Iris pigment epithelial cell (primary cell): ENCODE measurements around the gene AKIP1.
"Not testable (repeated sequence)": the region's sequence is repeated elsewhere in the genome, so short reads cannot be mapped to it uniquely, and the experiment has no call there.

Experiments used
- DNase-seq: peaks from one replicate; pipeline ENCODE4 v3.0.0-alpha.2; 2011; ENCODE audit warnings: low read depth

Gene AKIP1, protein sequence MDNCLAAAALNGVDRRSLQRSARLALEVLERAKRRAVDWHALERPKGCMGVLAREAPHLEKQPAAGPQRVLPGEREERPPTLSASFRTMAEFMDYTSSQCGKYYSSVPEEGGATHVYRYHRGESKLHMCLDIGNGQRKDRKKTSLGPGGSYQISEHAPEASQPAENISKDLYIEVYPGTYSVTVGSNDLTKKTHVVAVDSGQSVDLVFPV

DNA sequence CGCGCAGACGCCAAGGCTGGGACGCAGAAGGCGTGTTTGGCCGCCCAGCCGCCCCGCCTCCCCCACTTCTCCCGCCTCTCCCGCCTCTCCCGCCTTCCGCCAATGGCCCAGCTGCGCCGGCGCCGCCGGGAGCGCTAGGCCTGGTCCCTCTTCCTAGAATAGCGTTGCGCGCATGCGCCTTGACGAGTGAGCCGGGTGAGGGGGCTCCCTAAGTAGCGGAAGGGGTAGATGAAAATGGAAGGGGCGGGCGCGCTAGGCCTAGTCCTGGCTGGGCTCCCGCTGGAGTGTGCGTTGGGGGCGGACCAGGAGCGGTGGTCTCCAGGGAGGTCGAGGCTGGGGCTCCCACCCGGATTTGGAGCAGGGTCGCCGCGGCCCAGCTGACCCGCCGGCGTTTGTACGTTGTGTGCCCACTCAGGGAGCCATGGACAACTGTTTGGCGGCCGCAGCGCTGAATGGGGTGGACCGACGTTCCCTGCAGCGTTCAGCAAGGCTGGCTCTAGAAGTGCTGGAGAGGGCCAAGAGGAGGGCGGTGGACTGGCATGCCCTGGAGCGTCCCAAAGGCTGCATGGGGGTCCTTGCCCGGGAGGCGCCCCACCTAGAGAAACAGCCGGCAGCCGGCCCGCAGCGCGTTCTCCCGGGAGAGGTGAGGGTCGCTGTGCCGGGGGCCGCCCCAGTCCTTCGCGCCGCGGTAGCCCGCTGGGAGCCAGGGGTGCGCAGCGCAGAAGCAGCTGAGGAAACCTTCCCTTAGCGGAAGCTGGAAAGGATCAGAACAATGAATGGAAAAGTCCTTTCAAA, at the start of gene AKIP1:
TSS of gene AKIP1 (plus strand) at position 161 of the 795 bp plus-strand sequence. CDS start at position 422, 261 bp downstream.
- DNase-seq, result peak; percentile 94

DNA sequence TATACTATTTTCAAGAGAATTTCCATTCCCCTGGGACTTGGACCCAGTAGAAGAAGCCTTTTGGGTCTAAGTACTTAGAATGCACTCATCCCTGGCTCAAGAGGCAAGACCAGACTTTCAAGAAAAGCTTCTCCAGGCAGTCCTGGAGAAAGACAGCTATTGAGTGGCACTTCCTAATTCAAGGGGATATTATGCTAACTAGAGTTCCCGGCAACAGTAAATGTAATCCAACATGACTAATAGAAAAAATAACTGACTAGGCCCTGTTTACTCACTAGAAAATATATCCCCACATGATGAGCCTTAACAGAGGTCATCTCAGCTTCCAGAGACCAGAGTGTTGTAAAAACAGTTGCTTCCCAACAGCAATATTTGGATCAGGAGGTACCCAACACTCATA, 47.2 kb upstream of the AKIP1 start:
- DNase-seq, result peak; percentile 86

DNA sequence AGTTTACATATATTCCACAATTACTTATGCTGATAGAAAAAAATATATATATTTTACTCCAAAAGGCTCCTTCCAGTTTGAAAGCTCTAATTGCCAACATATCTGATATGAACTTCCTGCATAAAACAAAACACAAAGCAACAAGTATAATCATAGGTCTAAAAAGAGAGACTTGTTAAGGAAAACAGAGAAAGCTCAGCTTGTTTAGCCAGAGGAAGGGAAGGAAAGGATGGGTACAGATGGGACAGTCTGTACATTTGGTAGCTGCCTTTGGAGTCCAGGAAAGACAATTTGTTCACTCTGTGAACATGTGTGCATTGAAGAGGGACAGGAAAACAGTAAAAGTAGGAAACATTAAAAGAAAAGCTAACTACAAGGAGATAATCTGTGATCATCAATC, 45.7 kb upstream of the AKIP1 start:
- no peak for DNase-seq

DNA sequence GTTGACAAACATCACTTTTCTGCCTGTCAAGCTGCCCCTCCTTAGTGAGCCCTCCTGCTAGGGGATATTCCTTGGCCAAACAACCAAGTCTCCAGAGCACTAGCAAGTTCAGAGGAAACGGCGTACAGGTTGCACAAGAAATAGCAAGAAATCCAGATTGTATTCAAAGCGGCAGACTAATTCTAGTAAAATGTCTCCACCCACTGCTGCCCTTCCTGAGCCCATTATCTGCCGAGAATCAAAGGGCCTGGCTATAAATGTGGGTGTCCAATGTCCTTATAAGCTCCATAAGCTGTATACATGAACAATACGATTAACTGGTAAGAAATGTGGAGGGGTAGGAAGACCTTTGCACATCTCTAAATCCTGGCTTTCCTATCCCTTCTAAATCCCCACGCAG, 44.0 kb upstream of the AKIP1 start:
- peak; percentile 73 for DNase-seq

DNA sequence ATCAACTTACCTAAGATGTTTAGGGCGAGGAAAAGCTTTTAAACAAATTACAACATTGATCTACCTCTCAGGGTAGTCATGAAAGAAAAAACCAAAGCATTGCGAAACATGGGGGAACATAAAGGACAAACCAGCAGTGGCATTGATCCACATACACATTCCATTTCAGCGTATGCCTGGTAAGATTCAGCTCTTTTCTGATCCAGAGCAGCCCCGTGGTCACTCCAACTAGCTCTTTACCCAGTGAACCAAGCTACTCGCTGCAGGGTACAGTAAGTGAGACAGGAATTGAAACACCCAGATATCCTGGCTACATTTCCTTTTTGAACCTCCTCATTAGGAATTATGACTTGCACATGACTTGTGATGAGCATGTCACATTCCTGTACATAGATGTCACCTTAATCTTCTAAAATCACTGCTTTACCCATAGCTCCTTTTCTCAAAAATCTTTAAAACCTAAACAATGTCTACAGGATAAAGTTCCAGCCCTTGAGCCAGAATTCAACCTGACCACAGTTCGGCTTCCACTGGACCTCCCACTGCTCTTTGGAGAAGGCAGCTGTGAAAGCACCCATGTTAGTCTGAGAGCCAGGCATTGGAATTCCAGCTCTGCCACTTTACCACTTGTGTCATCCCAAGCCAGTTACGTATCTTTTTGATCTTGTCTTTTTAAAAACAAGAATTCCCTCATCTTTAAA, 42.9 kb upstream of the AKIP1 start:
- peak; percentile 78 for DNase-seq

DNA sequence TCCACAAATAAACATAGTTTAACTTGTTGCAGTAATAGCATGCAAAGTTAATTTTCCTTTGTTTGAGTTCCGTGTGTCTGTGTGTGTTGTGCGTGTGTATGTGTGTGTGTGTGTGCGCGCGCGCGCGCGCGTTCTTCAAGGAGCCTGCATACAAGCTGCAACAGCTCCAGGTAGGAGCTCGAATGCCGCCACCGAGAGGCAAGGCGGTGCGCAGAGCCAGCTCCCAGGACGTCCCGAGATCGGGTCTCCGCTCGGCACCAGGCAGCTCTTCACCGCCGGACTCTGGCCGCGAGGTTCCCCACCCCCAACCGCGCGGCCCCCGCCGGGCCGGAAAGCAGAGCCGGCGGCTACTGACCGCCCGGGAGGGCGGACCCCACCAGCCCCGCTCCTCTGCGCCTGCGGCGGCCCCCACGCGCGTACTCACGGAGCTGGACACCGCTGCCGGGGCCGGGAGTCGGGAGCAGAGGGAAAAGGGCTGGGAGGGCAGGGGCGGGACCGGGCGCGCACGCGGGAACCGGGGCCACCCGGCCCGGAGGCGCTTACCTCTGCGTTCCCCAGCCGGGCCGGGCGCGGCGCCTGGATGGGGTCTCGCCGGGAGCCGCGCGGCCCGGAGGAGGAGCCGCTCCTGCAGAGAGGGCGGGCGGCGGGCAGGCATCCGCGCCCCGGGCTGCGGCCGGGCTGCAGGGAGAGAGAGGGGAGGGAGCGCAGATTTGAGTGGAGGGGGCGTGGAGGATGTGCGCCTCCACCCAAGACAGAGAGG, 40.4 kb upstream of the AKIP1 start:
- DNase-seq, result peak; percentile 80

DNA sequence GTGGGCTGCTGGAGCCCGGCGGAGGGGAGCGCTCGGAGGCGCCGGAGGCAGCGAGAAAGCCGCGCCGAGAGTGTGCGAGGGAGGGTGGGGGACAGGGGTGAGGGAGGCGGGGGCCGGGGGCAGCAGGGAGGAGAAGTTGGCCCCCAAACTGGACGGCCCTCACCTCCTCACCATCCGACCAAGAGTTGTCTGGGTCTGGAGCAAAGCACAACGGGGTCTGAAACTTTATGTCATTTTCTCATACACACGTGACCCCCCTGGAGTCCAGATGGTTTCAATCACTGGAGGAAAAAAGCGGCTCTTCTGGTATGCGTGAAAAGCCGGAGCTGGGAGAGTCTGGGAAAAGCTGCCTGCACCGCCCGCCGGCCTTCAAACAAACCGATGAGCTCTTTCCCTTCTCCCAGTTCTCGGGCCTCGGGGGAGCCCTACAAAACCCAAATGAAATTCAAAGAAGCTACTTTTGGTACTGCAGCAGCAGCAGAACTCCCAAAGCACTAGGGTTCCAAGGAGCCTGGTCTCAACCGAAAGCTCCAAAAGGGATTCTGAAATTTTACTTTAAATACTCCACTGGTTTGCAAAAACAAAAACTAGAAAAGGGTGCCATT, 39.7 kb upstream of the AKIP1 start:
- DNase-seq, result peak; percentile 92

DNA sequence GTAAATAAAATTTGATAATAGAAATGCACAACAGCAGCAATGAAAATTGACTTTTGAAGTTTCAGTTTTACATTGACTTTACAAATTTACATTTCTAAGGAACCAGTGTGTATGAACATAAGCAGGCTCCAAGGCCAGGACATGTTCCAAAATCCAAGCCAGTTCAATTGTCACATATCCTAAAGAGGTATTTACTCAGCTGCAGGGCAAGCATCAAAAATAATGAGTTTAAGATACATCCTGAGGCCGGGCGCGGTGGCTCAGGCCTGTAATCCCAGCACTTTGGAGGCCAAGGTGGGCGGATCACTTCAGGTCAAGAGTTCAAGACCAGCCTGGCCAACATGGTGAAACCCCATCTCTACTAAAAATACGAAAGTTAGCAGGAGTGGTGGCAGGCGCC, 39.0 kb upstream of the AKIP1 start:
- DNase-seq, result no peak

DNA sequence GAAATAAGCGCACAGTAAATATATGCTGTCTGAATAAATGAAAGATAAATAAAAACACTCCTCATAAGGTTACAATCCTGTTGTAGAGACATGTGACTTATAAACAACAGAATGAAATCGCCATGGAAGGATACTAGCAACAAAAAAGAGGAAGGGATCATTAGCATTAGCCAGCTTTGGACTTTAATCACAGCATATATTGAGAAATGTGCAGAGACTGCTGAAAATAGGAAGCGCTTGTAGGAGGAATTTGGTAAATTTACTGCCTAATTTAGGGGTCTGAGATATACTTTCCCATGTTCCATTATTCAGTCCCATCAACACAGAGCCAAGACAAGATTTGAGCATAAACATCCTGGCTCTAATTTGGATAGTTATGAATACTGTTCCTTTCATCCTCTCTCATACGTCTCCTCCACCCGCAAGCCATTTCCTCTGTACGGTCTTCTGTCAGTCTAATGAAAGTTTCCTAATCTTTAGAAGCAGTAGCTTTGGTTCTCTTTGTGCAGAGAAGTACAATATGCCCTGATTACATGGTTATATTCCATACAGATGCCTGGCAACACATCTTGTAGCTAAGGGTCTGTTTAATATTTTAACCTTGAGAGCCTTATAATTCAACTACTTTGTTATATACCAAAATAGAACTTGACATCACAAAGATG, 37.1 kb upstream of the AKIP1 start:
- DNase-seq, result no peak

DNA sequence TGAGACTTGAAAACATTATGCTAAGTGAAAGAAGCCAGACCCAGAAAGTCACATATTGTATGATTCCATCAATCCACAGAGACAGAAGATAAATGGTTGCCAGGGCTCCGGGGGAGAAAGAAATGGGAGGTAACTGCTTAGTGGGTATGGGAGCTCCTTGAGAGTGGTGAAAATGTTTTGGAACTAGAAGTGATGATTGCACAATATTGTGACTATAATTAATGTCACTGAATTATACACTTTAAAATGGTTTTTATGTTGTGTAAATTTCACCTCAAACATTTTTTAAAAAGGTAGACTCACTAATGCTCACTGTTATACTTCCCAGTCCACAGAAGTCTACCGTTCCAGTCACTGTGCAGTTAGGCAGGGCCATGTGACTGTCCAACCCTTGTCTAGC, 32.2 kb upstream of the AKIP1 start:
- no peak for DNase-seq

DNA sequence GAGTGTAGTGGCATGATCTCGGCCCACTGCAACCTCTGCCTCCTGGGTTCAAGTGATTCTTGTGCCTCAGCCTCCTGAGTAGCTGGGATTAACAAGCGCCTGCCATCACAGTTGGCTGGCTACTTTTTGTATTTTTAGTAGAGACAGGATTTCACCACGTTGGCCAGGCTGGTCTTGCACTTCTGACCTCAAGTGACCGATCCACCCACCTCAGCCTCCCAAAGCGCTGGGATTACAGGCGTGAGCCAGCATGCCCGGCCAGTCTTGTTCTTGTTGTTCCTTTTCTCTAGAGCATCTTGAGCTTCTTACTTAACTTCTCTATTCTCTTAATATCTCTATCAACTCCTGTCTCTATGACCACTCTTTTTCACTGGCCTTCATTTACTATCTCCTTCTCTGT, 29.4 kb upstream of the AKIP1 start:
- not testable (repeated sequence) for DNase-seq

DNA sequence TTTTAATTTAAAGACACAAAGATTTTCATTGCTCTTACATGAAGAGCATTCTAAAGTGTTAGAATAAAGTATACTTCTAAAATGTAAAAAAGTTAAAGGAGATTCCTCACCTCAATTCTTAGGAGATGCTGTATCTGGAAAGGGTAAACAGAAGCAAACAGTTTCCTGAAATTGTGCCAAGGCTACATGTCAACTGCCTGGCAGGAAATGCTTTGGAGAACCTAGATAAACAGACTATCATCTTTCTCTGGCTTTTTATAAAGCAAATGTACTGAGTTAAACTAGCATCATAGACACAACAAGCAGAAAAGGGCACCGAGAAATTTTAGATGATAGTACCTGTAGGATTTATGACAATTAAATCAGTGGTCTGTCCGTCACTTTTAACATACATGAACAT, 24.7 kb upstream of the AKIP1 start:
- peak; percentile 56 for DNase-seq

DNA sequence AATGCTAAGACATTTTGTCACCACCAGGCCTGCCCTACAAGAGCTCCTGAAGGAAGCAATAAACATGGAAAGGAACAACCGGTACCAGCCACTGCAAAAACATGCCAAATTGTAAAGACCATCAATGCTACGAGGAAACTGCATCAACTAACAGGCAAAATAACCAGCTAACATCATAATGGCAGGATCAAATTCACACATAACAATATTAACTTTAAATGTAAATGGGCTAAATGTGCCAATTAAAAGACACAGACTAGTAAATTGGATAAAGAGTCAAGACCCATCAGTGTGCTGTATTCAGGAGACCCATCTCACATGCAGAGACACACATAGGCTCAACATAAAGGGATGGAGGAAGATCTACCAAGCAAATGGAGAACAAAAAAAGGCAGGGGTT, 19.8 kb upstream of the AKIP1 start:
- not testable (repeated sequence) for DNase-seq

DNA sequence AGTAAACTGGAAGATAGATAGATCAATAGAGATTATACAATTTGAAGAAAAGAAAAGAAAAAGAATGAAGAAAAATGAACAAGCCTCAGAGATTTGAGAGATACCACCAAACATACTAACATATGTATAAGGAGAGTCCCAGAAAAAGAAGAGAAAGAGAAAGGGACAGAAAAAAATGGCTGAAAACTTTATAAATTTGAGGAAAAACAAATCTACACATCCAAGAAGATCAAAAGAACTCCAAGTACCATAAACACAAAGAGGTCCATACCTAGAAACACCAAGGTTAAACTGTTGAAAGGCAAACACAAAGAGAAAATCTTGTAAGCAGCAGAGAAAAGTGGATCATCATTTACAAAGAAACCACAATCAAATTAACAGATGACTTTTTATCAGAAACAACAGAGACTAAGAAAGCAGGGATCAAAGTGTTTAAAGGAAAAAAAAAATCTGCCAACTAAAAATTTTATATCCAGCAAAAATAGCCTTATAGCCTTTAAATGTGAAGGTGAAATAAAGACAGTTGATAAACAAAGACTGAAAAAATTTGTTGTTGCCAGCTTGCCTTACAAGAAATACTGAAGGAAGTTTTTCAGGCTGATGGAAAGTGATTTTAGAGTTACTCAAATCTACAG, 11.8 kb upstream of the AKIP1 start:
- no peak for DNase-seq

DNA sequence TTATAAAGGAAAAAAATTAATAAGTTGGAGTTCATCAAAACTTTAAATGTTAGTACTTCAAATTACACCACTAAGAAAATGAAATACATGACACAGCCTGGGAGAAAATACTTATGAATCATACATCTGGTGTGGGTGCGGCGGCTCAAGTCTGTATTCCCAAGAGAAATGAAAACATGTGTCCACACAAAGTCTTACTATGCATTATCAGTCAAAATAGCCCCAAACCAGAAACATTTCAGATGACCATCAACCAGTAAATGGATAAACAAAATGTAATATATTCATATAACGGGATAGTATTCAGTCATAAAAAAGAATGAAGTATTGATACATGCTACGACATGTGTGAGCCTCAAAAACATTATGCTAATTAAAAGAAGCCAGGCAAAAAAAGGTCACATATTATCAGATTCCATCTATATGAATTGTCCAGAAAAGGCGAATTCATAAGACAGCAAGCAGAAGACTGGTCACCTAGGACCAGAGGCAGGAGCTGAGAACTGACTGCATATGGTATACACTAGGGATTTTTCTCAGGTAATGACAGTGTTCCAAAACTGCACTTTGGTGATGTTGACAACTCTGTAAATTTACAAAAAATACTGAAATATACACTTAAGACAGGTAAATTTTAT, 5.3 kb upstream of the AKIP1 start:
- DNase-seq, result peak; percentile 93

DNA sequence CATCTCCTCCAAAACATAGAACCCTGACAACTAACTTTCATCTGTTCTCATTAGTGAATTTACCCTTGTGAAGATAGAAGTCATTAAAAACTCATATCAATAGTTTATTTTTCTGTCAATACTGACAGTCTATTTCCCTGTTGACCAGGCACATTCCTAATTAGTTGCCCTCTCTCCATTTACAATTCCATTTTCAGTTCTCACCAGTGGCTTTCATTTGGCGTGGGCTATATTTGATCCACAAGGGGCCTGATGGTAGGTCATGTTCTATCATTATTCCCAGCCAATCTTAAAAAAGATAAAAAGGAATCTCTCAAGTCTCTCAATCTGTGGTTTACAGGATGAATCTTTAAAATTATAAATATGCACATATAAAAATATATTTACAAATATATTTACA, 3.9 kb upstream of the AKIP1 start:
- DNase-seq, result no peak

DNA sequence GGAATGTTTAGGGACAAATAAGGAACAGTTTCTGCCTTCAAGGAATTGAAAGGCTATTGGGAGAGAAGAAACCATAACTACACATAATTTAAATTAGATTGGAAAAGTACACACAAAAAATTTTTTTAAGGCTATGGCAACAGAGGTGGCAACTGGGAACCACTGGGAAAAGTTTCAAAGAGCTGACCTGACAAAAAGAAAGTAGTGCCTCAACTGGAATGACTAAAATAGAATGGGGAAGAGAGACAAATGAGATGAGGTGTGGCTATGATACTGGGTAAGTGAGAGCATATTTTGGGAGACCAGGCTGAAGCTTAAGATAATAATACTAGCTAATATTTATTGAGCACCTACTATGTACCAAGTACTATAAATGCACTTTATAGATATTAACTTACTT, 2.9 kb upstream of the AKIP1 start:
- DNase-seq, result no peak

DNA sequence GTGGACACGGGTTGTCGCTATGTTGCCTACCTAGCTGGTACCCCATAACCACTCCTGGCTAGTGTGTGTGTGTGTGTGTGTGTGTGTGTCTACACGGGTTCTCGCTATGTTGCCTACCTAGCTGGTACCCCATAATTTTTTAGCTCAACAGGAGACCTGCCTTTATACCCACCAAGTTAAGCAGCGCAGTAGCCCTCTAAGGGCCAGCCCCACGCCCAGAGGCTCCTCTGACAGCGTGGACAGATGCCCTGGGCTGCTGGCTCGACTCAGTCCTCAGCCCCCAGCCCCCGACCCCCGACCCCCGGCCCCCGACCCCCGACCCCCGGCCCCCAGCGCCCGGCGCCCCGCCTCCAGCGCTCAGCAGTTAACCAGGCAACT, 351 bp upstream of the AKIP1 start:
- no peak for DNase-seq

DNA sequence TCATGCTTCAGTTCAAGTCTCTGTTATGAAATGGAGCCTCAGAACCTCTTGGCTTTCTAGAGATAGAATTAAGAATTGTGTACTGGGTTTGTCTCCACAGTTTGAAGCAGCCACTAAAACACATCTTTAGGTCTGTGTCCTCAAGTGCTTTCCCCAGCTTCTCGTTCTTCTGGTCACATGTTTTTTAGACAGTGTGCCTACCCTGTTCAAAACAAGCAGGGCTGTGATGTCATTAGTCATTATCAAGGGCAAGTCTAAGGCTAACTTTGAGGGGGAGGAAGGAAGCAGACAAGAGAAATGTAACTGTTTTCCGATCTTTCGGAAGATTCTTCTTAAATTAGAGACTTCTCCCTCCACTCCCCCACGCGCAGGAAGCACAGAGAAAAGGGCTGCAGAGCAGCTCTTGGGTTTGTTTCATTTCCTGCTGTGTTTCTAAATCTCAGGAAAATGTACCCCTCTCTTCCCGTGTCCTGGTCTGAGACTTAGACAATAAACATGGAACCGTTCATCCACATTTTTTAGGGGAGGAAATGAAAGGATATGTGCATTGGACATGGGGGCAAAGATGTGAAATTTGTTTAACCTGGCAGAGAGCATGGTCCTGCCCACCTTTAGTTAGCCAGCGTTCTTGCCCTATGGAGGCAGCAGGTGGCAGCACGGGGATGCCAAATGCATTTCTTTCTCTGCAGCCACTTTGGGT, 3.1 kb downstream of the AKIP1 start:
- peak; percentile 79 for DNase-seq

DNA sequence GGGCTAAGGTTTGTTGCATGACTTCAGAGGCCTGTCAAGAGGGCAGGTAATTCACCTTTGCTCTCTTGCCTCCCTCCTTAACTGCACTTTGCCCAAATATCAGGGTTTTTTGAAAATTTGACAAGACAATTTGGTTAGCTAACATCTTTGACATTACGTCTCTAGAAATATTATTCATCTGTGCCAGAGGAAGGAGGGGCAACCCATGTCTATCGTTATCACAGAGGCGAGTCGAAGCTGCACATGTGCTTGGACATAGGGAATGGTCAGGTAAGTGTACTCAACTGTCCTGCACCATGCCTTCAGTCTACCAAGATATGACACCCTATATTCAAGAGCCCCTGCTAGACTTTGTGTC, 3.7 kb downstream of the AKIP1 start:
- DNase-seq, result no peak
